ENCODE measurements around the gene POLR1G.

DNA sequence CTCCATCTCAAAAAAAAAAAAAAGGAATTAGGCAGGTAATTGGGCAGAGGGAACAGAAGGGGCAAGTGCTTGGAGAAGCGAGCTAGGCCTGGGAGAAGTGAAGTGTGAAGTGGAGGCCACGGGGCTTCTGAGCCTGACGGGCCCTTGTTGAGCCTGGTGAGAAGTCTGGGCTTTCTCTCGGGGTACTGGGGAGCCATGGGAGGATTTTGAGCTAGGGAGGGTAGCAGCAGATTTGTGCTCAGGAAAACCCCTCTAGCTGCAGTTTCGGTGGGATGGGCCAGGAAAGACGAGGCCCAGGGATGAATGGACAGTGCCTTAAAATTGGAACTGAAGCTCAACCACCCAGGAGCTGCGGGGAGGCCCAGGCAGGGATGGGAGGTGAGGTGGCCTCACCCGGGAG, 8.0 kb downstream of the POLR1G start:
- TF ChIP-seq, protein P1, sequence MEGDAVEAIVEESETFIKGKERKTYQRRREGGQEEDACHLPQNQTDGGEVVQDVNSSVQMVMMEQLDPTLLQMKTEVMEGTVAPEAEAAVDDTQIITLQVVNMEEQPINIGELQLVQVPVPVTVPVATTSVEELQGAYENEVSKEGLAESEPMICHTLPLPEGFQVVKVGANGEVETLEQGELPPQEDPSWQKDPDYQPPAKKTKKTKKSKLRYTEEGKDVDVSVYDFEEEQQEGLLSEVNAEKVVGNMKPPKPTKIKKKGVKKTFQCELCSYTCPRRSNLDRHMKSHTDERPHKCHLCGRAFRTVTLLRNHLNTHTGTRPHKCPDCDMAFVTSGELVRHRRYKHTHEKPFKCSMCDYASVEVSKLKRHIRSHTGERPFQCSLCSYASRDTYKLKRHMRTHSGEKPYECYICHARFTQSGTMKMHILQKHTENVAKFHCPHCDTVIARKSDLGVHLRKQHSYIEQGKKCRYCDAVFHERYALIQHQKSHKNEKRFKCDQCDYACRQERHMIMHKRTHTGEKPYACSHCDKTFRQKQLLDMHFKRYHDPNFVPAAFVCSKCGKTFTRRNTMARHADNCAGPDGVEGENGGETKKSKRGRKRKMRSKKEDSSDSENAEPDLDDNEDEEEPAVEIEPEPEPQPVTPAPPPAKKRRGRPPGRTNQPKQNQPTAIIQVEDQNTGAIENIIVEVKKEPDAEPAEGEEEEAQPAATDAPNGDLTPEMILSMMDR (IDR thresholded peaks at IDR 0.05; ENCODE audit: low read length), result no peak
- no peak for TF ChIP-seq EZH2 (optimal IDR thresholded peaks at IDR 0.05; ENCODE audit: low read depth, low read length)
- no peak for TF ChIP-seq EZH2phosphoT487 (IDR thresholded peaks at IDR 0.05; ENCODE audit: low read length)
